Gastrocnemius medialis (tissue), 4 donors: Measurements from ENCODE around the gene ACO2. TPM values are rescaled to one million over a fixed set of nuclear protein-coding genes. Genes with fewer than 3 reads are reported as not detected.

Source experiments
- ATAC-seq, 2 donors: fragments of 150-250 bp; one replicate each; pipeline ENCODE4 v1.9.1; 2016
- DNase-seq, 2 donors: peaks; one replicate each; pipeline ENCODE4 v3.0.0-alpha.2; 2019
- H3K27ac ChIP-seq, 4 donors: fragments of 200-600 bp; sonication (generic); 1 replicate in 1 of 4; 2 replicates in 3 of 4; pipeline ENCODE4 v1.5.1; 2016 to 2018; ENCODE audit warnings: mild to moderate bottlenecking in 2 of 4, moderate library complexity in 1 of 4
- H3K27me3 ChIP-seq, 3 donors: fragments of 200-600 bp; sonication (generic) in 2 of 3; 1 replicate in 1 of 3; 2 replicates in 2 of 3; pipeline versions ENCODE4 v1.5.1 to v1.6.0; 2016 to 2019; ENCODE audit warnings: mild to moderate bottlenecking in 1 of 3, moderate library complexity in 1 of 3
- H3K36me3 ChIP-seq, 2 donors: fragments of 200-600 bp; sonication (generic) in 1 of 2; one replicate each; pipeline ENCODE4 v1.5.1; 2017 to 2018
- H3K4me1 ChIP-seq, 2 donors: fragments of 200-600 bp; sonication (generic) in 1 of 2; one replicate each; pipeline ENCODE4 v1.5.1; 2016 to 2017; ENCODE audit warnings: mild to moderate bottlenecking in 2 of 2
- H3K4me3 ChIP-seq, 4 donors: fragments of 200-600 bp; sonication (generic) in 3 of 4; 1 replicate in 1 of 4; 2 replicates in 3 of 4; pipeline ENCODE4 v1.5.1; 2016 to 2019; ENCODE audit warnings: mild to moderate bottlenecking in 2 of 4
- H3K9me3 ChIP-seq, 3 donors: fragments of 200-600 bp; sonication (generic) in 2 of 3; 1 replicate in 1 of 3; 2 replicates in 2 of 3; pipeline ENCODE4 v1.5.1; 2016 to 2019
- POLR2A ChIP-seq, 2 donors: fragments of 450-650 bp; IDR thresholded peaks; one replicate each; pipeline ENCODE4 v1.6.1; 2017; ENCODE audit warnings: antibody characterized with exemption in 2 of 2, mild to moderate bottlenecking in 2 of 2, moderate library complexity in 2 of 2
- in situ Hi-C, 4 donors: fragments of 200-750 bp; cut with MboI; loops; one replicate each; pipeline versions ENCODE4 v1.15.0 to v1.8.0; 2017; ENCODE audit warnings: low sequenced_read_pairs in 4 of 4
- intact Hi-C: fragments of 100-400 bp; cut with DNase I; formaldehyde crosslinking; loops from one replicate; pipeline ENCODE4 v1.15.1; 2023; ENCODE audit warnings: low total_unique reads
- total RNA-seq, 4 donors: library from RNA; depleted of rRNA; stranded (reverse); fragments of >200 nt; gene quantifications; one replicate each; pipeline versions ENCODE4 v1.1.0 to v1.2.3, GENCODE V29; 2016
- TF ChIP-seq, protein P1 (sequence below), 5 experiments: fragments of 450-650 bp in 3 of 5; fragments of 200-600 bp in 2 of 5; sonication (generic) in 2 of 5; IDR thresholded peaks in 4 of 5; conservative IDR thresholded peaks in 1 of 5; 1 replicate in 4 of 5; 2 replicates in 1 of 5; pipeline ENCODE4 v1.5.1; 2016 to 2019; ENCODE audit warnings: antibody characterized with exemption in 5 of 5, mild to moderate bottlenecking in 3 of 5, moderate library complexity in 3 of 5

Gene ACO2
- total RNA-seq, 4 donors from 2014 or later, result 361 to 763 (median 473) TPM

DNA sequence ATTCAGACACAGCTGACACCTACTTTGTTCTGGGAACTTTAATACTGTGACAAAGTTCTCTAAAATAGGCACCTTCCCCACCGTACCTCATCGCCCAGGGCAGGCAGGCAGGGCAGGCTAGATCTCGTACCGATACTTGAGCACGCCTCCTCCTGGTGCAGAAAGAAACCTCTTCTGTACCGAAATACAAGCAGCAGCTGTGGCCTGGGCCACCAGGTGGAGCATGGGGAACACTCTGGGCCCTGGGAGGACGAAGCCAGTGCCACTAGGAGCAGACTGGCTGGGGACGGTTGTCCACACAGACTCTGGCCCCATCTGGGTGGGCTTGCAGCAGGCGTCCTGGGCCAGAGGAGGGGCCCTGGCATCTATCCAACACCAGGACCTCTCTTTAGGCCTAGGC, 108.0 kb downstream of the ACO2 start:
- no peaks in the 10 kb centered on the region for H3K36me3 ChIP-seq
- H3K27me3 ChIP-seq, result no peaks in the 10 kb centered on the region
- intact Hi-C loops, result no loop called here
- H3K4me1 ChIP-seq, result no peaks in the 10 kb centered on the region
- TF ChIP-seq, protein P1, sequence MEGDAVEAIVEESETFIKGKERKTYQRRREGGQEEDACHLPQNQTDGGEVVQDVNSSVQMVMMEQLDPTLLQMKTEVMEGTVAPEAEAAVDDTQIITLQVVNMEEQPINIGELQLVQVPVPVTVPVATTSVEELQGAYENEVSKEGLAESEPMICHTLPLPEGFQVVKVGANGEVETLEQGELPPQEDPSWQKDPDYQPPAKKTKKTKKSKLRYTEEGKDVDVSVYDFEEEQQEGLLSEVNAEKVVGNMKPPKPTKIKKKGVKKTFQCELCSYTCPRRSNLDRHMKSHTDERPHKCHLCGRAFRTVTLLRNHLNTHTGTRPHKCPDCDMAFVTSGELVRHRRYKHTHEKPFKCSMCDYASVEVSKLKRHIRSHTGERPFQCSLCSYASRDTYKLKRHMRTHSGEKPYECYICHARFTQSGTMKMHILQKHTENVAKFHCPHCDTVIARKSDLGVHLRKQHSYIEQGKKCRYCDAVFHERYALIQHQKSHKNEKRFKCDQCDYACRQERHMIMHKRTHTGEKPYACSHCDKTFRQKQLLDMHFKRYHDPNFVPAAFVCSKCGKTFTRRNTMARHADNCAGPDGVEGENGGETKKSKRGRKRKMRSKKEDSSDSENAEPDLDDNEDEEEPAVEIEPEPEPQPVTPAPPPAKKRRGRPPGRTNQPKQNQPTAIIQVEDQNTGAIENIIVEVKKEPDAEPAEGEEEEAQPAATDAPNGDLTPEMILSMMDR (IDR thresholded peaks at IDR 0.05 in 4 of 5, conservative IDR thresholded peaks at IDR 0.05 in 1 of 5), result peak in 4 of 5 experiments; percentile 13 to 47 (median 34)
- no peak for TF ChIP-seq POLR2A (IDR thresholded peaks at IDR 0.05)
- in situ Hi-C loops, result no loop called here
- no peak overlapping the region for H3K27ac ChIP-seq
- no peaks in the 10 kb centered on the region for H3K9me3 ChIP-seq
- ATAC-seq (no peak), DNase-seq (peak in 1 of 2 donors; percentile 25)
- H3K4me3 ChIP-seq, result no peak overlapping the region

DNA sequence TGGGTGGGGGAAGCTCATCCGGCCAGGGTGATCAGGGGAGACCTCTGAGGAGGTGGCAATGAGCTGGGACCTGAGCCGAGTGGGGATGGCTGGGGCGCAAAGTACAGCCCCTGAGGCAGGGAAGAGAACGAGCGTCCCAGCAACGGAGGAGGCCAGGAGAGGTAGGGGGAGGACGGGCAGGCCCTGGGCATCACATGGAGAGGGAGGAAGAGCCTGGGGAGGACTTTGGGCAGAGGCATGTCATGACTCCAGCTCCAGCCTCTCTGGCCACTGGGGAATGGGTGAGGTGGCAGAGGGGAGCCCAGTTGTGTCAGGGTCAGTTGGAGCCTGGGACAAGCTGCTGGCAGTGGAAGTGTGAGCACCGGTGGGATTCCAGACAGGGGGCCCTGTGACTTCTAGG, 109.2 kb downstream of the ACO2 start:
- intact Hi-C loops, result no loop called here
- ATAC-seq, result no peak
- no peak overlapping the region for H3K27ac ChIP-seq
- TF ChIP-seq POLR2A (IDR thresholded peaks at IDR 0.05), result no peak
- TF ChIP-seq, protein P1 (IDR thresholded peaks at IDR 0.05 in 4 of 5, conservative IDR thresholded peaks at IDR 0.05 in 1 of 5), result no peak
- H3K27me3 ChIP-seq, result no peaks in the 10 kb centered on the region
- in situ Hi-C loops, result no loop called here
- H3K36me3 ChIP-seq, result no peaks in the 10 kb centered on the region
- H3K4me1 ChIP-seq, result no peaks in the 10 kb centered on the region
- no peak overlapping the region for H3K4me3 ChIP-seq
- no peak for DNase-seq
- H3K9me3 ChIP-seq, result no peaks in the 10 kb centered on the region

Other genes starting within 250 kb of the ACO2 start
- 1 to 10 TPM in 1 of 4 donors, under 1 TPM in 1, not detected in 2; 0.73 to 1.3 TPM for gene CHADL, start 228.2 kb upstream of the ACO2 start, total RNA-seq
- 10 to 100 TPM; 31.4 to 75.2 (median 52.1) TPM for gene RANGAP1, start 182.9 kb upstream of the ACO2 start, total RNA-seq
- gene ZC3H7B, start 167.6 kb upstream of the ACO2 start, total RNA-seq, result 10 to 100 TPM; 17.0 to 22.6 (median 20.5) TPM
- gene TEF, start 87.2 kb upstream of the ACO2 start, total RNA-seq, result 10 to 100 TPM; 15.6 to 39.8 (median 19.5) TPM
- 10 to 100 TPM; 48.1 to 93.6 (median 65.7) TPM for gene TOB2, start 22.3 kb upstream of the ACO2 start, total RNA-seq
- gene PHF5A, start 425 bp upstream of the ACO2 start, total RNA-seq, result 10 to 100 TPM; 33.8 to 43.5 (median 38.9) TPM
- 10 to 100 TPM in 1 of 4 donors, 1 to 10 TPM in 3; 5.7 to 11.0 (median 6.9) TPM for gene POLR3H, start 75.4 kb downstream of the ACO2 start, total RNA-seq
- gene CSDC2, start 91.9 kb downstream of the ACO2 start, total RNA-seq, result 1 to 10 TPM in 1 of 4 donors, under 1 TPM in 3; 0.41 to 3.9 (median 0.89) TPM
- gene PMM1, start 120.7 kb downstream of the ACO2 start, total RNA-seq, result 10 to 100 TPM; 11.6 to 23.3 (median 16.5) TPM
- 10 to 100 TPM; 11.0 to 23.7 (median 20.5) TPM for gene DESI1, start 151.9 kb downstream of the ACO2 start, total RNA-seq
- 100 to 1,000 TPM; 220 to 285 (median 278) TPM for gene XRCC6, start 152.2 kb downstream of the ACO2 start, total RNA-seq
- gene SNU13, start 219.8 kb downstream of the ACO2 start, total RNA-seq, result 100 to 1,000 TPM; 177 to 202 (median 185) TPM
- gene MEI1, start 230.4 kb downstream of the ACO2 start, total RNA-seq, result under 1 TPM in 1 of 4 donors, not detected in 3; 0.29 TPM